Muscle of back (tissue), 11 donors: ENCODE results near the gene APOA4. TPM values are rescaled to one million over a fixed set of nuclear protein-coding genes. Genes with fewer than 3 reads are reported as not detected.
"Not testable (repeated sequence)": the region's sequence is repeated elsewhere in the genome, so short reads cannot be mapped to it uniquely, and the experiment has no call there.

Experiments used
- DNase-seq, 3 donors: peaks; one replicate each; pipeline versions ENCODE4 v3.0.0 to v3.0.0-alpha.2; 2013
- polyA plus RNA-seq, 10 donors: library from polyadenylated mRNA; unstranded; fragments of 120-200 nt; gene quantifications; one replicate each; pipeline ENCODE4 v1.2.1, GENCODE V29; 2013; ENCODE audit not compliant: insufficient read length in 10 of 10

Gene APOA4
- polyA plus RNA-seq, 10 donors: 0.88 TPM; not detected in 9

- DNase-seq: no peak
Measured at GRCh38 chr11:116804001-116804400, 19.1 kb downstream of the APOA4 start.

- DNase-seq: not testable (repeated sequence)
Measured at GRCh38 chr11:116801662-116802061, 21.4 kb downstream of the APOA4 start.

GRCh38 chr11:116800610-116801009 is 22.5 kb downstream of the APOA4 start:
- no peak for DNase-seq

- DNase-seq: no peak
Measured at GRCh38 chr11:116798368-116798767, 24.7 kb downstream of the APOA4 start.

GRCh38 chr11:116797816-116798215 is 25.3 kb downstream of the APOA4 start:
- no peak for DNase-seq

GRCh38 chr11:116796548-116796947 is 26.6 kb downstream of the APOA4 start:
- no peak for DNase-seq

GRCh38 chr11:116794851-116795250 is 28.3 kb downstream of the APOA4 start:
- DNase-seq: no peak

GRCh38 chr11:116793772-116794097 is 29.4 kb downstream of the APOA4 start:
- peak in 1 of 3 donors; percentile 8 for DNase-seq

GRCh38 chr11:116792869-116793771 is 30.0 kb downstream of the APOA4 start:
- DNase-seq: peak in 1 of 3 donors; percentile 38

GRCh38 chr11:116792144-116792868 is 30.8 kb downstream of the APOA4 start:
- DNase-seq: no peak

- no peak for DNase-seq
Measured at GRCh38 chr11:116791813-116792143, 31.3 kb downstream of the APOA4 start, which contains the start of gene APOA5. Gene APOA5 (minus strand): TSS chr11:116791879. CDS start chr11:116791860, 19 bp downstream.

- peak; percentile 45 to 78 (median 68) for DNase-seq
Measured at GRCh38 chr11:116791002-116791812, 31.9 kb downstream of the APOA4 start.

GRCh38 chr11:116790167-116791001 is 32.7 kb downstream of the APOA4 start:
- peak in 1 of 3 donors; percentile 14 for DNase-seq

GRCh38 chr11:116788975-116789374 is 34.1 kb downstream of the APOA4 start:
- DNase-seq: no peak

GRCh38 chr11:116788534-116788933 is 34.6 kb downstream of the APOA4 start:
- peak in 1 of 3 donors; percentile 7 for DNase-seq

- DNase-seq: peak; percentile 69 to 94 (median 88)
Measured at GRCh38 chr11:116787786-116788486, 35.2 kb downstream of the APOA4 start, which contains the start of gene ZPR1. Gene ZPR1 (minus strand): TSS chr11:116788023. CDS start chr11:116787990, 33 bp downstream.

GRCh38 chr11:116787436-116787785 is 35.7 kb downstream of the APOA4 start:
- no peak for DNase-seq

GRCh38 chr11:116786966-116787365 is 36.1 kb downstream of the APOA4 start:
- DNase-seq: no peak

- no peak for DNase-seq
Measured at GRCh38 chr11:116786326-116786725, 36.8 kb downstream of the APOA4 start.

GRCh38 chr11:116782728-116783127 is 40.4 kb downstream of the APOA4 start:
- no peak for DNase-seq
